Frontal cortex (tissue), 4 donors: ENCODE results near the gene CLIC6. TPM values are rescaled to one million over a fixed set of nuclear protein-coding genes. Genes with fewer than 3 reads are reported as not detected.
A peak's percentile ranks its signal among the peaks of the same experiment; 100 is the strongest.
"Not testable (repeated sequence)": the region's sequence is repeated elsewhere in the genome, so short reads cannot be mapped to it uniquely, and the experiment has no call there.

ENCODE experiments used
- DNase-seq, 2 donors: peaks; one replicate each; pipeline ENCODE4 v3.0.0; 2012; ENCODE audit warnings: low spot score in 2 of 2
- FAIRE-seq: peaks from 2 replicates; lab custom pipeline; 2012; peaks lifted over from hg19 to GRCh38; lab: Jason Lieb, UNC
- total RNA-seq: library from RNA; depleted of rRNA; stranded (reverse); fragments of >200 nt; gene quantifications from one replicate; pipeline ENCODE4 v1.2.3, GENCODE V29; 2014
- donor health status: control.
- donor health status: control.
- donor health status: control.

Gene CLIC6
- total RNA-seq, 1 donor from 2014 or later: under 0.01 TPM

GRCh38 chr21:34715985-34716596 lies 47.3 kb downstream of the CLIC6 start:
- DNase-seq (no peak), FAIRE-seq (no peak)

GRCh38 chr21:34718529-34718928 lies 49.7 kb downstream of the CLIC6 start:
- FAIRE-seq, DNase-seq: not testable (repeated sequence)

- no peak for DNase-seq
- FAIRE-seq: no peak
Observed at GRCh38 chr21:34722684-34723300, 54.0 kb downstream of the CLIC6 start.

- FAIRE-seq: no peak
- no peak for DNase-seq
Observed at GRCh38 chr21:34724131-34724856, 55.5 kb downstream of the CLIC6 start.

- FAIRE-seq (no peak), DNase-seq (no peak)
Observed at GRCh38 chr21:34724857-34725195, 56.0 kb downstream of the CLIC6 start.

- no peak for FAIRE-seq
- DNase-seq: no peak
Observed at GRCh38 chr21:34726627-34727337, 58.0 kb downstream of the CLIC6 start.

GRCh38 chr21:34728479-34728878 lies 59.7 kb downstream of the CLIC6 start:
- FAIRE-seq (no peak), DNase-seq (no peak)

- DNase-seq (no peak), FAIRE-seq (no peak)
Observed at GRCh38 chr21:34730194-34730593, 61.4 kb downstream of the CLIC6 start.

- DNase-seq (no peak), FAIRE-seq (no peak)
Observed at GRCh38 chr21:34730756-34731445, 62.1 kb downstream of the CLIC6 start.

- no peak for FAIRE-seq
- no peak for DNase-seq
Observed at GRCh38 chr21:34732388-34732821, 63.6 kb downstream of the CLIC6 start.

GRCh38 chr21:34733852-34734251 lies 65.1 kb downstream of the CLIC6 start:
- DNase-seq (no peak), FAIRE-seq (no peak)

- no peak for DNase-seq
- FAIRE-seq: no peak
Observed at GRCh38 chr21:34734696-34735095, 65.9 kb downstream of the CLIC6 start.

GRCh38 chr21:34736116-34736874 lies 67.5 kb downstream of the CLIC6 start:
- FAIRE-seq (no peak), DNase-seq (no peak)

GRCh38 chr21:34737115-34737514 lies 68.3 kb downstream of the CLIC6 start:
- FAIRE-seq (no peak), DNase-seq (no peak)

GRCh38 chr21:34740198-34740597 lies 71.4 kb downstream of the CLIC6 start:
- no peak for FAIRE-seq
- no peak for DNase-seq

GRCh38 chr21:34743285-34743684 lies 74.5 kb downstream of the CLIC6 start:
- FAIRE-seq: no peak
- no peak for DNase-seq

- FAIRE-seq: no peak
- no peak for DNase-seq
Observed at GRCh38 chr21:34743831-34744230, 75.0 kb downstream of the CLIC6 start.

GRCh38 chr21:34744801-34745200 lies 76.0 kb downstream of the CLIC6 start:
- DNase-seq: no peak
- no peak for FAIRE-seq

- peak; percentile 22 to 63 for DNase-seq
- no peak for FAIRE-seq
Observed at GRCh38 chr21:34745557-34746255, 76.9 kb downstream of the CLIC6 start.
